IMR-90 (cell line): Measurements from ENCODE around the gene PSMD14. TPM values are rescaled to one million over a fixed set of nuclear protein-coding genes. Genes with fewer than 3 reads are reported as not detected.

Experiments used
- ATAC-seq: fragments of 200-7000 bp; cut with Tn5 transposase; 2 replicates; pipeline ENCODE4 v1.9.1; 2020; ENCODE audit warnings: low read depth, mild to moderate bottlenecking, moderate library complexity
- BruUV-seq: library from RNA; stranded (reverse); fragments of 400-500 nt; replicated peaks from 2 replicates; lab custom pipeline; 2021; lab: Mats Ljungman, UMichigan
- CTCF ChIA-PET: fragments of 300-600 bp; formaldehyde crosslinking; extraction: SDS; loops from one replicate; lab custom pipeline; 2021; ENCODE audit warnings: antibody characterized with exemption; lab: Yijun Ruan, JAX
- POLR2A ChIA-PET: fragments of 300-600 bp; sonication (Branson Sonifier 250); formaldehyde crosslinking; loops from one replicate; lab custom pipeline; 2022; ENCODE audit warnings: antibody characterized with exemption; ENCODE audit not compliant: unreplicated experiment; lab: Charles Lee
- DNase-seq: peaks from one replicate; pipeline ENCODE4 v3.0.0; 2013
- H2AFZ ChIP-seq: replicated peaks from 2 replicates; pipeline ENCODE3; 2013; ENCODE audit warnings: low read length, mild to moderate bottlenecking; ENCODE audit not compliant: poor library complexity
- H2AK5ac ChIP-seq: 2 replicates; pipeline ENCODE4 v1.6.1; 2013; ENCODE audit warnings: low read depth, low read length, inconsistent platforms
- H2AK9ac ChIP-seq: replicated peaks from 2 replicates; pipeline ENCODE3; 2013; ENCODE audit warnings: mild to moderate bottlenecking, low read depth, low read length, moderate library complexity; ENCODE audit not compliant: poor library complexity
- H2BK120ac ChIP-seq: 2 replicates; pipeline ENCODE4 v1.6.1; 2013; ENCODE audit warnings: low read depth, low read length, inconsistent platforms
- H2BK15ac ChIP-seq: 3 replicates; pipeline ENCODE4 v1.6.1; 2013; ENCODE audit warnings: low read depth, low read length, inconsistent platforms
- H2BK20ac ChIP-seq: 2 replicates; pipeline ENCODE4 v1.6.1; 2013; ENCODE audit warnings: low read depth, mild to moderate bottlenecking, inconsistent platforms, low read length, moderate library complexity
- H2BK5ac ChIP-seq: 2 replicates; pipeline ENCODE4 v1.6.1; 2013; ENCODE audit warnings: mild to moderate bottlenecking, low read depth, low read length, inconsistent platforms; ENCODE audit not compliant: poor library complexity, severe bottlenecking
- H3K14ac ChIP-seq: replicated peaks from 2 replicates; pipeline ENCODE4 v1.6.1; 2013; ENCODE audit warnings: low read depth, low read length, inconsistent platforms
- H3K18ac ChIP-seq: 2 replicates; pipeline ENCODE4 v1.6.1; 2013; ENCODE audit warnings: low read depth, low read length, control low read depth
- H3K23ac ChIP-seq: 2 replicates; pipeline ENCODE4 v1.6.1; 2013; ENCODE audit warnings: low read depth, low read length, inconsistent platforms
- H3K27ac ChIP-seq: 2 replicates; pipeline ENCODE4 v1.5.1; 2013; ENCODE audit warnings: mild to moderate bottlenecking, control low read depth, low read length; ENCODE audit not compliant: insufficient read depth
- H3K27me3 ChIP-seq: 2 replicates; pipeline ENCODE4 v1.6.1; 2013; ENCODE audit warnings: low read length; ENCODE audit not compliant: control insufficient read depth, insufficient read depth
- H3K36me3 ChIP-seq: 2 replicates; pipeline ENCODE4 v1.6.1; 2013; ENCODE audit warnings: low read length, mixed read lengths; ENCODE audit not compliant: control insufficient read depth, insufficient read depth
- H3K4ac ChIP-seq: 2 replicates; pipeline ENCODE4 v1.6.1; 2013; ENCODE audit warnings: low read depth, low read length, inconsistent platforms
- H3K4me1 ChIP-seq: 2 replicates; pipeline ENCODE4 v1.6.1; 2013; ENCODE audit warnings: low read length, mixed read lengths; ENCODE audit not compliant: control insufficient read depth, insufficient read depth
- H3K4me2 ChIP-seq: 2 replicates; pipeline ENCODE4 v1.6.1; 2013; ENCODE audit warnings: low read depth, mild to moderate bottlenecking, control low read depth, low read length, moderate library complexity
- H3K4me3 ChIP-seq: 2 replicates; pipeline ENCODE4 v1.5.1; 2013; ENCODE audit warnings: low read depth, mild to moderate bottlenecking, control low read depth, low read length, moderate library complexity; ENCODE audit not compliant: insufficient read depth
- H3K56ac ChIP-seq: 2 replicates; pipeline ENCODE4 v1.6.1; 2013; ENCODE audit warnings: low read length, inconsistent platforms; ENCODE audit not compliant: insufficient read depth; ENCODE audit errors: extremely low read depth
- H3K79me1 ChIP-seq, 2 experiments: 2 replicates each; pipeline ENCODE4 v1.6.1; 2013; ENCODE audit warnings: low read length in 2 of 2, inconsistent platforms in 1 of 2, low read depth in 1 of 2
- H3K9ac ChIP-seq: 2 replicates; pipeline ENCODE4 v1.6.1; 2013; ENCODE audit warnings: low read depth, low read length, control low read depth
- H3K9me1 ChIP-seq: 2 replicates; pipeline ENCODE4 v1.6.1; 2013; ENCODE audit warnings: low read length, inconsistent platforms; ENCODE audit not compliant: insufficient read depth
- H3K9me3 ChIP-seq: 2 replicates; pipeline ENCODE4 v1.6.1; 2013; ENCODE audit warnings: low read length; ENCODE audit not compliant: control insufficient read depth, insufficient read depth
- H4K20me1 ChIP-seq: 2 replicates; pipeline ENCODE4 v1.6.1; 2013; ENCODE audit warnings: low read length, inconsistent platforms; ENCODE audit not compliant: insufficient read depth
- H4K5ac ChIP-seq: 2 replicates; pipeline ENCODE4 v1.6.1; 2013; ENCODE audit warnings: mild to moderate bottlenecking, low read depth, low read length, control low read depth
- H4K8ac ChIP-seq, 2 experiments: 2 replicates each; pipeline ENCODE4 v1.6.1; 2013; ENCODE audit warnings: low read depth in 2 of 2, low read length in 2 of 2, control low read depth in 1 of 2, inconsistent platforms in 1 of 2
- H4K91ac ChIP-seq: 2 replicates; pipeline ENCODE4 v1.6.1; 2013; ENCODE audit warnings: low read depth, low read length, inconsistent platforms; ENCODE audit not compliant: insufficient read depth
- BHLHE40 ChIP-seq: fragments of 150-350 bp; IDR thresholded peaks from 2 replicates; pipeline ENCODE4 v1.6.1; 2016; ENCODE audit warnings: mild to moderate bottlenecking, low read depth, low read length
- CEBPB ChIP-seq: IDR thresholded peaks from 2 replicates; pipeline ENCODE4 v1.6.1; 2012; ENCODE audit warnings: low read depth, low read length, improper control_type of control experiment
- FOS ChIP-seq: fragments of 150-350 bp; IDR thresholded peaks from 2 replicates; pipeline ENCODE4 v1.6.1; 2016; ENCODE audit warnings: low read depth, low read length
- MAFK ChIP-seq: IDR thresholded peaks from 2 replicates; pipeline ENCODE4 v1.6.1; 2012; ENCODE audit warnings: low read depth, low read length, improper control_type of control experiment
- RCOR1 ChIP-seq: IDR thresholded peaks from 2 replicates; pipeline ENCODE4 v1.6.1; 2012; ENCODE audit warnings: mild to moderate bottlenecking, low read length, improper control_type of control experiment; ENCODE audit not compliant: insufficient replicate concordance
- RFX5 ChIP-seq: IDR thresholded peaks from 2 replicates; pipeline ENCODE4 v1.8.0; 2012; ENCODE audit warnings: low read depth, mild to moderate bottlenecking, low read length, moderate library complexity
- SMC3 ChIP-seq: fragments of 150-350 bp; IDR thresholded peaks from 2 replicates; pipeline ENCODE4 v1.6.1; 2016; ENCODE audit warnings: low read depth, mild to moderate bottlenecking, antibody characterized with exemption, low read length, moderate library complexity
- WGBS, 2 experiments: methylation state at CpG; one replicate each; pipeline versions ENCODE4 v1.1.5 to v1.1.7; 2013; ENCODE audit warnings: missing lambda C conversion rate in 2 of 2; ENCODE audit not compliant: insufficient read length in 1 of 2; ENCODE audit errors: extremely low coverage in 2 of 2; 5-methylcytosine and 5-hydroxymethylcytosine counted together
- dilution Hi-C: fragments of 300-500 bp; cut with HindIII; formaldehyde crosslinking; loops from one replicate; pipeline ENCODE4 v1.14.3; 2018; ENCODE audit warnings: low sequenced_read_pairs; ENCODE audit not compliant: unreplicated experiment
- in situ Hi-C: fragments of 300-500 bp; cut with MboI; formaldehyde crosslinking; loops from 3 replicates; pipeline ENCODE4 v1.14.3; 2019; ENCODE audit warnings: low sequenced_read_pairs, inconsistent platforms, mixed read lengths
- intact Hi-C: fragments of 100-400 bp; cut with micrococcal nuclease; formaldehyde crosslinking; loops from 2 replicates; pipeline ENCODE4 v1.10.0; 2022
- polyA plus RNA-seq, 3 experiments: library from polyadenylated mRNA; depleted of rRNA; stranded (reverse); fragments of >200 nt; gene quantifications; 2 replicates each; pipeline ENCODE4 v1.2.3, GENCODE V29; 2012; ENCODE audit warnings: low replicate concordance in 1 of 3
- total RNA-seq: library from RNA; depleted of rRNA; stranded (reverse); fragments of >200 nt; gene quantifications from 2 replicates; pipeline ENCODE4 v1.2.3, GENCODE V29; 2012

The PSMD14 gene
- total and polyA plus RNA-seq, 2 of the 4 experiments (the other 2 are of a cell fraction): 59.3 to 110 TPM

DNA sequence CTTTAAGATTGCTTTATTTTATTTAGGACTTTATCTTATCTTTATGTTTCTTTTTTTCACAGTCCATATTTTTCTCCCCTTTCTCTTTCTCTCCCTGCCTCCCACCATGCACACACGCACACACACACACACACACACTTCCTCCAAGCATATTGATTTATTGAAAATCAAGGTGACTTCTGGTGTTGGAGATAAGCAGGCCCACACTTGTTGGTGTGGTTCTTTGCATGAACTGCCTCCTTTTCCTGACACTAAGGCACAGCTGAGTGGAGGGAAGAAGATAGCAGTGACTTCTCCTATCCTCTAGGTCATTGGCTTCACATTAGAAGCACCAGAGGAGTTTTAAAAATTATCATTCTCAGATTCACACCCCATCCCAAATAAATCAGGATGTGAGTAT lies 125.9 kb downstream of the PSMD14 start:
- Histone ChIP-seq H3K36me3 (no peaks in the 10 kb centered on the region), H3K27ac (no peak overlapping the region), H2BK5ac (no peak overlapping the region), H3K79me1 (no peaks in the 10 kb centered on the region), H3K4ac (no peak overlapping the region), H3K56ac (no peak overlapping the region), H3K9me1 (no peaks in the 10 kb centered on the region), H2BK20ac (no peak overlapping the region), H3K23ac (no peak overlapping the region), H2AFZ (no peak overlapping the region), H2BK15ac (no peak overlapping the region), H4K91ac (no peak overlapping the region), H2BK120ac (no peak overlapping the region), H4K8ac (no peak overlapping the region), H4K20me1 (no peaks in the 10 kb centered on the region), H2AK5ac (no peak overlapping the region), H2AK9ac (no peak overlapping the region), H3K4me2 (no peak overlapping the region), H3K9me3 (no peaks in the 10 kb centered on the region), H3K4me3 (no peak overlapping the region), H3K18ac (no peak overlapping the region), H3K4me1 (no peaks in the 10 kb centered on the region), H4K5ac (no peak overlapping the region), H3K27me3 (peaks cover 21% of the 10 kb centered on the region), H3K14ac (no peak overlapping the region), H3K9ac (no peak overlapping the region)
- ChIA-PET POLR2A (no interaction called here), CTCF (no interaction called here)
- no CpG with 5 or more reads among the region's 1 CpG for WGBS, 2 experiments
- TF ChIP-seq FOS (no peak), SMC3 (no peak), RCOR1 (no peak), CEBPB (no peak), RFX5 (no peak), MAFK (no peak), BHLHE40 (no peak)
- ATAC-seq (no peak), DNase-seq (no peak)
- BruUV-seq: no TSS peak
- in situ Hi-C loops: no loop called here
- intact Hi-C loops: no loop called here
- dilution Hi-C loops: no loop called here
